Measurements from ENCODE around the gene DNM3. TPM values are rescaled to one million over a fixed set of nuclear protein-coding genes. Genes with fewer than 3 reads are reported as not detected.

The DNM3 gene
- total and polyA plus RNA-seq, 2 experiments from 2014 or later: 5.2 to 12.2 TPM

- Mint-ChIP-seq H3K36me3 (ENCODE audit: low read depth) (no peaks in the 10 kb centered on the region), H3K4me3 (no peak overlapping the region), H3K27me3 (ENCODE audit: insufficient read depth, low read depth, poor library complexity) (no peaks in the 10 kb centered on the region), H3K4me1 (peaks cover 42% of the 10 kb centered on the region), H3K9me3 (no peaks in the 10 kb centered on the region; the same call in 2 of the 3 replicates), H3K27ac (0 out of 2 replicates have a peak overlapping the region, but pooled peaks have one; percentile 81)
- H2AFZ ChIP-seq: peak overlapping the region; percentile 77
- no peaks in the 10 kb centered on the region for H3K27me3 ChIP-seq (ENCODE audit: insufficient read depth)
- DNase-seq (ENCODE audit: low spot score): peak; percentile 37
- ATAC-seq: peak; percentile 40; the same call in 2 of the 3 replicates
- no peak for TF ChIP-seq NANOG (IDR thresholded peaks at IDR 0.05; ENCODE audit: borderline replicate concordance)
- TF ChIP-seq, protein P1, sequence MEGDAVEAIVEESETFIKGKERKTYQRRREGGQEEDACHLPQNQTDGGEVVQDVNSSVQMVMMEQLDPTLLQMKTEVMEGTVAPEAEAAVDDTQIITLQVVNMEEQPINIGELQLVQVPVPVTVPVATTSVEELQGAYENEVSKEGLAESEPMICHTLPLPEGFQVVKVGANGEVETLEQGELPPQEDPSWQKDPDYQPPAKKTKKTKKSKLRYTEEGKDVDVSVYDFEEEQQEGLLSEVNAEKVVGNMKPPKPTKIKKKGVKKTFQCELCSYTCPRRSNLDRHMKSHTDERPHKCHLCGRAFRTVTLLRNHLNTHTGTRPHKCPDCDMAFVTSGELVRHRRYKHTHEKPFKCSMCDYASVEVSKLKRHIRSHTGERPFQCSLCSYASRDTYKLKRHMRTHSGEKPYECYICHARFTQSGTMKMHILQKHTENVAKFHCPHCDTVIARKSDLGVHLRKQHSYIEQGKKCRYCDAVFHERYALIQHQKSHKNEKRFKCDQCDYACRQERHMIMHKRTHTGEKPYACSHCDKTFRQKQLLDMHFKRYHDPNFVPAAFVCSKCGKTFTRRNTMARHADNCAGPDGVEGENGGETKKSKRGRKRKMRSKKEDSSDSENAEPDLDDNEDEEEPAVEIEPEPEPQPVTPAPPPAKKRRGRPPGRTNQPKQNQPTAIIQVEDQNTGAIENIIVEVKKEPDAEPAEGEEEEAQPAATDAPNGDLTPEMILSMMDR (conservative IDR thresholded peaks at IDR 0.05; ENCODE audit: low read depth in 2 of 2): peak; percentile 49 to 83
- H3K79me2 ChIP-seq (replicated peaks; ENCODE audit: insufficient read depth): no peaks in the 10 kb centered on the region
- H3K4me1 ChIP-seq (ENCODE audit: insufficient read depth): peaks cover 30% of the 10 kb centered on the region
- peak overlapping the region; percentile 25; the same call in 1 of the 2 replicates for H3K4me2 ChIP-seq
- no peaks in the 10 kb centered on the region for H3K36me3 ChIP-seq (ENCODE audit: insufficient read depth)
- no peaks in the 10 kb centered on the region for H4K20me1 ChIP-seq (replicated peaks; ENCODE audit: insufficient read depth)
- no peak overlapping the region for H3K4me3 ChIP-seq
- H3K27ac ChIP-seq (ENCODE audit: low read depth): no peak overlapping the region
- H3F3A ChIP-seq (replicated peaks; ENCODE audit: low read depth): no peaks in the 10 kb centered on the region
- H3K9me2 ChIP-seq (ENCODE audit: insufficient read depth): no peaks in the 10 kb centered on the region
Observed at GRCh38 chr1:172398970-172399755, 557.9 kb downstream of the DNM3 start.

DNA sequence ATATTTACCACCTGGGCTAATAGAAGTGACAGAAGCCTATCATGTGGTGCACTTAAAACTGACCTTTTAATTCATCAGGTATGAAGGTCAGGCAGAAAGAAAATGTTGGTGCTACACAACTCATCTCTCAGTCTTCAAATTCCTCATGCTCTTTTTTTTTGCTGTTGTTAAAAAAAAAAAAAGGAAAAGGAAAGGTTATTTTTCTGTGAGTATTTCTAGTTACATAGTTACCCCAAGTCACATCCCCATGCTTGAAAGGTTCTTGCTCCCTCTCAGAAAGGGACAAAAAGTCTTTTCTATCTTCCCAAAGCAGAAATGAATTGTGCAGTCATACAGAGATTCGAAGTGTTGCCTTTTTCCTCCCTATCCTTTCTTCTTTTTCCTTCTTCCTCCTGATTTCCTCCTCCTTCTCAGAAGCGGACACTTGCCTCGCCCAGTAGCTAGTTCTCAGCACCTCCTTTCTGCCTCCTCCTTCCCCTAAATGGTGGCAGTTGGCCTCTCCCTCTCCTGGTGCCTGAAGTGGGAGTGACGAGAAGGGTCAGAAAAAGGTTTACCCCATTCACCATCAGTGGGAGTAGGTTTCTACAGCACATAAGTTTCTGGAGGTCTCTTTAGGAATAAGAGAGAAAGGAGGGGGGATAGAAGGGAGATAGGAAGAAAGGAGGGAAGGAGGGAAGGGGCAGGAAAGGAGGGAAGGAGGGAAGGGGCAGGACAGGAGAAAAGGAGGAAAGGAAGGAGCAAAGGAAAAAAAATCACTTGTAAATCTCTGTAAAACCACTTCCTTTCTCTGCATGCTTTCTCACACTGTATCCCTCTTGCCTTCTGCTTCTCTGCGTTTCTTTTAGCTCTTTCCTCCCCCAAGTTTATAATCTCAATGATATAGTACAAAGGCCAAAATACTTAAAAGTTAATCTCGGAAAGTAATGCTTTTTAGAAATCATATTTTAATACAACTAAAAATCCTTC is 558.7 kb downstream of the DNM3 start:
- Mint-ChIP-seq H3K27ac (peak overlapping the region; percentile 83), H3K36me3 (ENCODE audit: low read depth) (no peaks in the 10 kb centered on the region), H3K4me1 (peaks cover 33% of the 10 kb centered on the region), H3K4me3 (no peak overlapping the region), H3K27me3 (ENCODE audit: insufficient read depth, low read depth, poor library complexity) (no peaks in the 10 kb centered on the region), H3K9me3 (no peaks in the 10 kb centered on the region)
- Histone ChIP-seq H3F3A (replicated peaks; ENCODE audit: low read depth) (no peaks in the 10 kb centered on the region), H3K4me3 (no peak overlapping the region), H2AFZ (peak overlapping the region; percentile 70; the same call in 1 of the 2 replicates), H3K27ac (ENCODE audit: low read depth) (0 out of 2 replicates have a peak overlapping the region, but pooled peaks have one; percentile 9), H3K4me2 (no peak overlapping the region), H3K9me2 (ENCODE audit: insufficient read depth) (no peaks in the 10 kb centered on the region), H3K4me1 (ENCODE audit: insufficient read depth) (peaks cover 25% of the 10 kb centered on the region), H3K27me3 (ENCODE audit: insufficient read depth) (no peaks in the 10 kb centered on the region), H3K79me2 (replicated peaks; ENCODE audit: insufficient read depth) (no peaks in the 10 kb centered on the region), H4K20me1 (replicated peaks; ENCODE audit: insufficient read depth) (no peaks in the 10 kb centered on the region), H3K36me3 (ENCODE audit: insufficient read depth) (no peaks in the 10 kb centered on the region)
- DNase-seq (ENCODE audit: low spot score): no peak
- ATAC-seq: peak; percentile 49
- TF ChIP-seq, protein P2, sequence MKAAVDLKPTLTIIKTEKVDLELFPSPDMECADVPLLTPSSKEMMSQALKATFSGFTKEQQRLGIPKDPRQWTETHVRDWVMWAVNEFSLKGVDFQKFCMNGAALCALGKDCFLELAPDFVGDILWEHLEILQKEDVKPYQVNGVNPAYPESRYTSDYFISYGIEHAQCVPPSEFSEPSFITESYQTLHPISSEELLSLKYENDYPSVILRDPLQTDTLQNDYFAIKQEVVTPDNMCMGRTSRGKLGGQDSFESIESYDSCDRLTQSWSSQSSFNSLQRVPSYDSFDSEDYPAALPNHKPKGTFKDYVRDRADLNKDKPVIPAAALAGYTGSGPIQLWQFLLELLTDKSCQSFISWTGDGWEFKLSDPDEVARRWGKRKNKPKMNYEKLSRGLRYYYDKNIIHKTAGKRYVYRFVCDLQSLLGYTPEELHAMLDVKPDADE (IDR thresholded peaks at IDR 0.05): no peak
- TF ChIP-seq, protein P3, sequence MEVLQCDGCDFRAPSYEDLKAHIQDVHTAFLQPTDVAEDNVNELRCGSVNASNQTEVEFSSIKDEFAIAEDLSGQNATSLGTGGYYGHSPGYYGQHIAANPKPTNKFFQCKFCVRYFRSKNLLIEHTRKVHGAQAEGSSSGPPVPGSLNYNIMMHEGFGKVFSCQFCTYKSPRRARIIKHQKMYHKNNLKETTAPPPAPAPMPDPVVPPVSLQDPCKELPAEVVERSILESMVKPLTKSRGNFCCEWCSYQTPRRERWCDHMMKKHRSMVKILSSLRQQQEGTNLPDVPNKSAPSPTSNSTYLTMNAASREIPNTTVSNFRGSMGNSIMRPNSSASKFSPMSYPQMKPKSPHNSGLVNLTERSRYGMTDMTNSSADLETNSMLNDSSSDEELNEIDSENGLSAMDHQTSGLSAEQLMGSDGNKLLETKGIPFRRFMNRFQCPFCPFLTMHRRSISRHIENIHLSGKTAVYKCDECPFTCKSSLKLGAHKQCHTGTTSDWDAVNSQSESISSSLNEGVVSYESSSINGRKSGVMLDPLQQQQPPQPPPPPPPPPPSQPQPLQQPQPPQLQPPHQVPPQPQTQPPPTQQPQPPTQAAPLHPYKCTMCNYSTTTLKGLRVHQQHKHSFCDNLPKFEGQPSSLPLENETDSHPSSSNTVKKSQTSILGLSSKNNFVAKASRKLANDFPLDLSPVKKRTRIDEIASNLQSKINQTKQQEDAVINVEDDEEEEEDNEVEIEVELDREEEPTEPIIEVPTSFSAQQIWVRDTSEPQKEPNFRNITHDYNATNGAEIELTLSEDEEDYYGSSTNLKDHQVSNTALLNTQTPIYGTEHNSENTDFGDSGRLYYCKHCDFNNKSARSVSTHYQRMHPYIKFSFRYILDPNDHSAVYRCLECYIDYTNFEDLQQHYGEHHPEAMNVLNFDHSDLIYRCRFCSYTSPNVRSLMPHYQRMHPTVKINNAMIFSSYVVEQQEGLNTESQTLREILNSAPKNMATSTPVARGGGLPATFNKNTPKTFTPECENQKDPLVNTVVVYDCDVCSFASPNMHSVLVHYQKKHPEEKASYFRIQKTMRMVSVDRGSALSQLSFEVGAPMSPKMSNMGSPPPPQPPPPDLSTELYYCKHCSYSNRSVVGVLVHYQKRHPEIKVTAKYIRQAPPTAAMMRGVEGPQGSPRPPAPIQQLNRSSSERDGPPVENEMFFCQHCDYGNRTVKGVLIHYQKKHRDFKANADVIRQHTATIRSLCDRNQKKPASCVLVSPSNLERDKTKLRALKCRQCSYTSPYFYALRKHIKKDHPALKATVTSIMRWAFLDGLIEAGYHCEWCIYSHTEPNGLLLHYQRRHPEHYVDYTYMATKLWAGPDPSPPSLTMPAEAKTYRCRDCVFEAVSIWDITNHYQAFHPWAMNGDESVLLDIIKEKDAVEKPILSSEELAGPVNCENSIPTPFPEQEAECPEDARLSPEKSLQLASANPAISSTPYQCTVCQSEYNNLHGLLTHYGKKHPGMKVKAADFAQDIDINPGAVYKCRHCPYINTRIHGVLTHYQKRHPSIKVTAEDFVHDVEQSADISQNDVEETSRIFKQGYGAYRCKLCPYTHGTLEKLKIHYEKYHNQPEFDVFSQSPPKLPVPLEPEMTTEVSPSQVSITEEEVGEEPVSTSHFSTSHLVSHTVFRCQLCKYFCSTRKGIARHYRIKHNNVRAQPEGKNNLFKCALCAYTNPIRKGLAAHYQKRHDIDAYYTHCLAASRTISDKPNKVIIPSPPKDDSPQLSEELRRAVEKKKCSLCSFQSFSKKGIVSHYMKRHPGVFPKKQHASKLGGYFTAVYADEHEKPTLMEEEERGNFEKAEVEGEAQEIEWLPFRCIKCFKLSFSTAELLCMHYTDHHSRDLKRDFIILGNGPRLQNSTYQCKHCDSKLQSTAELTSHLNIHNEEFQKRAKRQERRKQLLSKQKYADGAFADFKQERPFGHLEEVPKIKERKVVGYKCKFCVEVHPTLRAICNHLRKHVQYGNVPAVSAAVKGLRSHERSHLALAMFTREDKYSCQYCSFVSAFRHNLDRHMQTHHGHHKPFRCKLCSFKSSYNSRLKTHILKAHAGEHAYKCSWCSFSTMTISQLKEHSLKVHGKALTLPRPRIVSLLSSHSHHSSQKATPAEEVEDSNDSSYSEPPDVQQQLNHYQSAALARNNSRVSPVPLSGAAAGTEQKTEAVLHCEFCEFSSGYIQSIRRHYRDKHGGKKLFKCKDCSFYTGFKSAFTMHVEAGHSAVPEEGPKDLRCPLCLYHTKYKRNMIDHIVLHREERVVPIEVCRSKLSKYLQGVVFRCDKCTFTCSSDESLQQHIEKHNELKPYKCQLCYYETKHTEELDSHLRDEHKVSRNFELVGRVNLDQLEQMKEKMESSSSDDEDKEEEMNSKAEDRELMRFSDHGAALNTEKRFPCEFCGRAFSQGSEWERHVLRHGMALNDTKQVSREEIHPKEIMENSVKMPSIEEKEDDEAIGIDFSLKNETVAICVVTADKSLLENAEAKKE (CRISPR knock-in tag; IDR thresholded peaks at IDR 0.05): no peak
- no peak for TF ChIP-seq ZNF331 (CRISPR knock-in tag; IDR thresholded peaks at IDR 0.05; ENCODE audit: low read depth)
